HL-60 (cell line): Measurements from ENCODE around the gene E2F4.

Experiments used
- DNase-seq, 2 experiments: peaks; one replicate each; pipeline ENCODE4 v3.0.0-alpha.2; 2010 to 2020; ENCODE audit warnings: low read depth in 1 of 2, low spot score in 1 of 2
- H3K27ac ChIP-seq: fragments of 250-450 bp; sonication (Bioruptor Pico); replicated peaks from 2 replicates; pipeline ENCODE4 v1.5.1; 2020; ENCODE audit warnings: mild to moderate bottlenecking, moderate library complexity
- H3K27me3 ChIP-seq: fragments of 250-450 bp; sonication (Bioruptor Pico); 2 replicates; pipeline ENCODE4 v1.5.1; 2021; ENCODE audit warnings: mild to moderate bottlenecking, moderate library complexity; ENCODE audit not compliant: insufficient read depth, poor library complexity, severe bottlenecking
- H3K4me3 ChIP-seq: replicated peaks from 2 replicates; pipeline ENCODE4 v1.5.1; 2011; ENCODE audit warnings: mild to moderate bottlenecking, control low read depth, low read length; ENCODE audit not compliant: insufficient read depth
- GABPA ChIP-seq: IDR thresholded peaks from 2 replicates; pipeline ENCODE4 v1.6.1; 2012; ENCODE audit warnings: low read depth
- POLR2AphosphoS5 ChIP-seq: IDR thresholded peaks from 2 replicates; pipeline ENCODE4 v1.6.1; 2012; ENCODE audit warnings: low read depth
- SPI1 ChIP-seq: IDR thresholded peaks from 2 replicates; pipeline ENCODE4 v1.6.1; 2012; ENCODE audit warnings: low read depth, mild to moderate bottlenecking, borderline replicate concordance
- TF ChIP-seq, protein P1 (sequence below): IDR thresholded peaks from 2 replicates; pipeline ENCODE4 v1.6.1; 2012; ENCODE audit warnings: low read depth; ENCODE audit not compliant: insufficient replicate concordance
- TF ChIP-seq, protein P2 (sequence below): IDR thresholded peaks from one replicate; pipeline ENCODE4 v1.5.1; 2011; ENCODE audit warnings: low read length, control low read depth, inconsistent platforms; ENCODE audit not compliant: insufficient read depth

E2F4 gene

DNA sequence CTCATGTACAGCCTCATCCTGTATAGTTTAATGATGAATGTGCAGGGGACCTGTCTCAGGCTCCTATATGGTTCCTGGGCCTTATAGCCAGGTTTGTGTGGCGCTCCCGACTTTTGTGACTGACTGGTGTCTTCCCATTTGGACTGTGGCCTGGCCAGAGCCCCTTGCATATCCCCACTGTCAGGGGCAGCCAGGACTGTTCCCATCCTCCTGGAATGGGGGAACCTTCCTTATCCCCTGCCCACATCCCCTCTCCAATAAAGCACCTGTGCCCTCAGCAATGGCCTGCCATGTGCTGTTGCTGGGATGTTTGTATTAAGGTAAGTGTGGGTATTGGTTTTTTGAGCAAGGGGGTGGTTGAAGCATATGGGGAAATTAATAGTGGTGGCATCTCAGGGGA, 43.7 kb upstream of the E2F4 start:
- Histone ChIP-seq H3K27me3 (peaks cover 14% of the 10 kb centered on the region), H3K27ac (no peak overlapping the region), H3K4me3 (no peak overlapping the region)
- TF ChIP-seq SPI1, result no peak
- no peak for TF ChIP-seq GABPA
- no peak for TF ChIP-seq POLR2AphosphoS5
- TF ChIP-seq, protein P1, sequence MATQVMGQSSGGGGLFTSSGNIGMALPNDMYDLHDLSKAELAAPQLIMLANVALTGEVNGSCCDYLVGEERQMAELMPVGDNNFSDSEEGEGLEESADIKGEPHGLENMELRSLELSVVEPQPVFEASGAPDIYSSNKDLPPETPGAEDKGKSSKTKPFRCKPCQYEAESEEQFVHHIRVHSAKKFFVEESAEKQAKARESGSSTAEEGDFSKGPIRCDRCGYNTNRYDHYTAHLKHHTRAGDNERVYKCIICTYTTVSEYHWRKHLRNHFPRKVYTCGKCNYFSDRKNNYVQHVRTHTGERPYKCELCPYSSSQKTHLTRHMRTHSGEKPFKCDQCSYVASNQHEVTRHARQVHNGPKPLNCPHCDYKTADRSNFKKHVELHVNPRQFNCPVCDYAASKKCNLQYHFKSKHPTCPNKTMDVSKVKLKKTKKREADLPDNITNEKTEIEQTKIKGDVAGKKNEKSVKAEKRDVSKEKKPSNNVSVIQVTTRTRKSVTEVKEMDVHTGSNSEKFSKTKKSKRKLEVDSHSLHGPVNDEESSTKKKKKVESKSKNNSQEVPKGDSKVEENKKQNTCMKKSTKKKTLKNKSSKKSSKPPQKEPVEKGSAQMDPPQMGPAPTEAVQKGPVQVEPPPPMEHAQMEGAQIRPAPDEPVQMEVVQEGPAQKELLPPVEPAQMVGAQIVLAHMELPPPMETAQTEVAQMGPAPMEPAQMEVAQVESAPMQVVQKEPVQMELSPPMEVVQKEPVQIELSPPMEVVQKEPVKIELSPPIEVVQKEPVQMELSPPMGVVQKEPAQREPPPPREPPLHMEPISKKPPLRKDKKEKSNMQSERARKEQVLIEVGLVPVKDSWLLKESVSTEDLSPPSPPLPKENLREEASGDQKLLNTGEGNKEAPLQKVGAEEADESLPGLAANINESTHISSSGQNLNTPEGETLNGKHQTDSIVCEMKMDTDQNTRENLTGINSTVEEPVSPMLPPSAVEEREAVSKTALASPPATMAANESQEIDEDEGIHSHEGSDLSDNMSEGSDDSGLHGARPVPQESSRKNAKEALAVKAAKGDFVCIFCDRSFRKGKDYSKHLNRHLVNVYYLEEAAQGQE, result no peak
- TF ChIP-seq, protein P2, sequence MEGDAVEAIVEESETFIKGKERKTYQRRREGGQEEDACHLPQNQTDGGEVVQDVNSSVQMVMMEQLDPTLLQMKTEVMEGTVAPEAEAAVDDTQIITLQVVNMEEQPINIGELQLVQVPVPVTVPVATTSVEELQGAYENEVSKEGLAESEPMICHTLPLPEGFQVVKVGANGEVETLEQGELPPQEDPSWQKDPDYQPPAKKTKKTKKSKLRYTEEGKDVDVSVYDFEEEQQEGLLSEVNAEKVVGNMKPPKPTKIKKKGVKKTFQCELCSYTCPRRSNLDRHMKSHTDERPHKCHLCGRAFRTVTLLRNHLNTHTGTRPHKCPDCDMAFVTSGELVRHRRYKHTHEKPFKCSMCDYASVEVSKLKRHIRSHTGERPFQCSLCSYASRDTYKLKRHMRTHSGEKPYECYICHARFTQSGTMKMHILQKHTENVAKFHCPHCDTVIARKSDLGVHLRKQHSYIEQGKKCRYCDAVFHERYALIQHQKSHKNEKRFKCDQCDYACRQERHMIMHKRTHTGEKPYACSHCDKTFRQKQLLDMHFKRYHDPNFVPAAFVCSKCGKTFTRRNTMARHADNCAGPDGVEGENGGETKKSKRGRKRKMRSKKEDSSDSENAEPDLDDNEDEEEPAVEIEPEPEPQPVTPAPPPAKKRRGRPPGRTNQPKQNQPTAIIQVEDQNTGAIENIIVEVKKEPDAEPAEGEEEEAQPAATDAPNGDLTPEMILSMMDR, result no peak
- no peak for DNase-seq

DNA sequence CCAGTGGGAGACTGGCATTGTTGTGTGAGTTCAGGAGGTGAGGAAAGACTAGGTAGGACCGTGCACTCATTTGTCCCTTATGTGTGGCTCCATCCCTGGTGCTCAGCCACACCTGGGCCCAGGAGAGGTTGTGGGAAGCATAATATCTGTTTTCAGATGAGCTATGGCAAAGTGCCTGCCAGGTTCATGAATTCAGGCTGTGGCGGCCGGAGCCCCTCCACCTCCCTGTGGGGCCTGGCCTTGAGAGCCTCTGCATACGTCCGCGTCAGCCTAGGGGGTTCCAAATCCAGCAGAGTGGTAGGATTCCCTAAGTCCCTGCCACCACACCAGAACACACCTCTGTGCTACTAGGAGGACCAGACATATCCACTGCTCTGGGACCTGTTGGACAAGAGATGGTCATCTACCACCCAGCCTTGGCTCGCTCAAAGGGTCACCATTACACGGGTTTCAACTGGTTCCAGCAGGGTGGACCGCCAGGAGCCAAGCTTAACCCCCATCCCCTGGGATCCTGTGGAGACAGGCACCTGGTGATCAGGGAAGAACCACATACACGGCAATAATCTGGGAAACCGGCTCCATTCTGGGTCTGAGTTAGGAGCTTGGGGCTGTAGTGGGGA, 43.2 kb upstream of the E2F4 start:
- no peak for DNase-seq
- peaks cover 14% of the 10 kb centered on the region for H3K27me3 ChIP-seq
- H3K4me3 ChIP-seq, result no peak overlapping the region
- TF ChIP-seq, protein P1, result no peak
- TF ChIP-seq GABPA, result no peak
- TF ChIP-seq POLR2AphosphoS5, result no peak
- no peak for TF ChIP-seq SPI1
- TF ChIP-seq, protein P2, result no peak
- H3K27ac ChIP-seq, result no peak overlapping the region

GRCh38 chr16:67149276-67150046, 42.5 kb upstream of the E2F4 start:
- DNase-seq, result no peak
- Histone ChIP-seq H3K4me3 (no peak overlapping the region), H3K27me3 (peaks cover 14% of the 10 kb centered on the region), H3K27ac (no peak overlapping the region)
- TF ChIP-seq SPI1 (no peak), GABPA (no peak), POLR2AphosphoS5 (no peak)
- TF ChIP-seq, protein P1, result no peak
- TF ChIP-seq, protein P2, result no peak
